Right lobe of liver (tissue), 6 donors: ENCODE measurements around the gene ARHGAP33. TPM values are rescaled to one million over a fixed set of nuclear protein-coding genes. Genes with fewer than 3 reads are reported as not detected.
"Not testable (repeated sequence)": the region's sequence is repeated elsewhere in the genome, so short reads cannot be mapped to it uniquely, and the experiment has no call there.

Source experiments
- ATAC-seq, 4 donors: fragments of 200-7000 bp; cut with Tn5 transposase; one replicate each; pipeline ENCODE4 v1.9.1; 2020; ENCODE audit warnings: mild to moderate bottlenecking in 4 of 4, moderate library complexity in 4 of 4
- DNase-seq, 3 donors: peaks; one replicate each; pipeline ENCODE4 v3.0.0-alpha.2; 2020
- H3K27ac ChIP-seq, 3 donors: fragments of 200-600 bp; one replicate each; pipeline ENCODE4 v1.8.0; 2022
- H3K27me3 ChIP-seq, 2 donors: fragments of 200-600 bp; one replicate each; pipeline ENCODE4 v1.8.0; 2022
- H3K36me3 ChIP-seq, 4 donors: fragments of 200-600 bp; sonication (generic) in 1 of 4; one replicate each; pipeline versions ENCODE4 v1.5.1 to v1.8.0; 2017 to 2022; ENCODE audit warnings: control low read depth in 1 of 4
- H3K4me1 ChIP-seq, 4 donors: fragments of 200-600 bp; sonication (generic) in 1 of 4; one replicate each; pipeline versions ENCODE4 v1.5.1 to v1.8.0; 2017 to 2022; ENCODE audit warnings: control low read depth in 1 of 4
- H3K4me3 ChIP-seq, 3 donors: fragments of 200-600 bp; one replicate each; pipeline ENCODE4 v1.8.0; 2022
- H3K9me3 ChIP-seq, 4 donors: fragments of 200-600 bp; sonication (generic) in 1 of 4; one replicate each; pipeline versions ENCODE4 v1.5.1 to v1.8.0; 2017 to 2022; ENCODE audit warnings: control low read depth in 1 of 4
- POLR2A ChIP-seq: fragments of 450-650 bp; IDR thresholded peaks from one replicate; pipeline ENCODE4 v1.6.1; 2017; ENCODE audit warnings: antibody characterized with exemption, mild to moderate bottlenecking
- WGBS: methylation state at CpG from one replicate; pipeline ENCODE4 v1.1.6; 2018; ENCODE audit warnings: low coverage, low lambda C conversion rate; ENCODE audit not compliant: insufficient coverage; ENCODE audit errors: missing lambda C conversion rate; 5-methylcytosine and 5-hydroxymethylcytosine counted together
- intact Hi-C, 2 donors: fragments of 100-400 bp; cut with DNase I; formaldehyde crosslinking; loops; one replicate each; pipeline versions ENCODE4 v1.11.2 to v1.14.1; 2022
- total RNA-seq, 6 experiments: library from RNA; depleted of rRNA in 2 of 6; stranded (reverse); fragments of >200 nt in 2 of 6; fragmentation: NEBNext Ultra II Directional in 3 of 6; extraction: Animal tissue kit (Norgen Biotek cat#: 25700) in 3 of 6; gene quantifications; one replicate each; pipeline versions ENCODE4 v1.1.0 to v1.2.4, GENCODE V29; 2016 to 2023
- TF ChIP-seq, protein P1 (sequence below), 4 donors: fragments of 200-600 bp in 3 of 4; fragments of 450-650 bp in 1 of 4; IDR thresholded peaks; one replicate each; pipeline versions ENCODE4 v1.5.1 to v1.8.0; 2016 to 2022; ENCODE audit warnings: antibody characterized with exemption in 4 of 4, mild to moderate bottlenecking in 2 of 4
- donor health status: DM: no; HTN: yes; CAD: no.
- donor health status: DM: no; HTN: no; CAD: no.
- donor health status: DM: no; HTN: no; CAD: no.
- donor health status: DM: no; HTN: yes; CAD: no.
- donor health status: DM: no; HTN: yes; CAD: no.

The ARHGAP33 gene
- total RNA-seq, 6 experiments from 2014 or later: 0.37 to 5.2 (median 3.1) TPM

DNA sequence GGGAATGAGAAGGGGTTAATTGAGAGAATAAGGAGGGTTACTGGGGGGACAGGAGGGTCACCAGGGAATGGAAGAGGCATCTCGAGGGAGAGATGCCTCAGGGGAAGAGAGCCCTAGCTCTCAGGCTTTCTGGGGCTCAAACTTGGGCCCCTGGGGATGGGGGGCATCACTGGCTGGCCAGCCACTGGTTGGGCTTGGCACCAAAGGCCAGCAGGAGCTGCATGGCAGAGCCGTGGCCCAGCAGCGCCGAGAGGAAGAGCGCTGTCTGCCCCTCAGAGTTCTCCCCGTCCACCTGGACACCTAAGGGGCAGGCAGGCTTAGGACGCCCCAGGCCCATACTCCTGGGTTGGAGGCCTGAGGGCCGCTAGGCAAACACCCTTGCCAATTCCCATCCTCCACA, 17.5 kb downstream of the ARHGAP33 start:
- ATAC-seq (no peak), DNase-seq (no peak)
- TF ChIP-seq POLR2A: no peak
- TF ChIP-seq, protein P1, sequence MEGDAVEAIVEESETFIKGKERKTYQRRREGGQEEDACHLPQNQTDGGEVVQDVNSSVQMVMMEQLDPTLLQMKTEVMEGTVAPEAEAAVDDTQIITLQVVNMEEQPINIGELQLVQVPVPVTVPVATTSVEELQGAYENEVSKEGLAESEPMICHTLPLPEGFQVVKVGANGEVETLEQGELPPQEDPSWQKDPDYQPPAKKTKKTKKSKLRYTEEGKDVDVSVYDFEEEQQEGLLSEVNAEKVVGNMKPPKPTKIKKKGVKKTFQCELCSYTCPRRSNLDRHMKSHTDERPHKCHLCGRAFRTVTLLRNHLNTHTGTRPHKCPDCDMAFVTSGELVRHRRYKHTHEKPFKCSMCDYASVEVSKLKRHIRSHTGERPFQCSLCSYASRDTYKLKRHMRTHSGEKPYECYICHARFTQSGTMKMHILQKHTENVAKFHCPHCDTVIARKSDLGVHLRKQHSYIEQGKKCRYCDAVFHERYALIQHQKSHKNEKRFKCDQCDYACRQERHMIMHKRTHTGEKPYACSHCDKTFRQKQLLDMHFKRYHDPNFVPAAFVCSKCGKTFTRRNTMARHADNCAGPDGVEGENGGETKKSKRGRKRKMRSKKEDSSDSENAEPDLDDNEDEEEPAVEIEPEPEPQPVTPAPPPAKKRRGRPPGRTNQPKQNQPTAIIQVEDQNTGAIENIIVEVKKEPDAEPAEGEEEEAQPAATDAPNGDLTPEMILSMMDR (IDR thresholded peaks at IDR 0.05): no peak
- no peak overlapping the region for H3K4me3 ChIP-seq
- intact Hi-C loops: no loop called here
- H3K36me3 ChIP-seq: no peaks in the 10 kb centered on the region
- WGBS: 14% methylated on average over 1 of the region's 8 CpGs
- H3K27me3 ChIP-seq: no peaks in the 10 kb centered on the region
- peaks cover 0 to 4% (median 0%) of the 10 kb centered on the region in 4 donors for H3K4me1 ChIP-seq
- no peaks in the 10 kb centered on the region for H3K9me3 ChIP-seq
- no peak overlapping the region for H3K27ac ChIP-seq

DNA sequence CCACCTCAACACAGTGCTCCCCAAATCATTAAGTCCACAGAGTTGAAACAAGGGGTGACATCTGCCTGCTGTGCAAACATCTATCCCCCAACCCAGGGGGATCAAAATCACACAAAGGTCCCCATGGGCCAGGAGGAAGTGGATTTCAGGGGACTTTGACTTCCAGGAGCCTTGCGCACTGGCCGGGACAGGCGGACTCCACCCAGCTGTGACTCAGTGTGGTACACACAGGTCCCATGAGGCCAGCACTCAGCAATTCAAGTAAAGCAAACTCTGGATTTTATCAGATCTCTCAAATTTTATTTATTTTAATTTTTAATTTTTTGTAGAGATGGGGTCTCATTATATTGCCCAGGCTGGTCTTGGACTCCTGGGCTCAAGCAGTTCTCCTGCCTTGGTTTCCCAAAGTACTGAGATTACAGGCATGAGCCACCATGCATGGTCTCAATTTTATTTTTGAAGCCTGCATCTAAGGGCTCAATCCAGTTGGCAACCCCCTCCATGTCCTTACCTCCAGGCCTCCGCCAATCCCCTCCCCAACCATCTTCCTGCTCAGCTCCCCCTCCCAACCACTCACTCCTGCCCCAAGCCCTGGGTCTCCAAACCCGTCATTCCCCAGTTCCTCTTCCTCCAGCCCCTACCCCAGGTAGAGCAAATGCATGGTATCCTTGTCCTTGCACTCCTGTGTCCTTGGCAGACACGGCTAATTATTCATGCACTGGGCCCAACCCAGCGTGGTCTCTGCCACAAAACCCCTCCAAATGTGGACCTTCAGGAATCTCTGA, 18.2 kb downstream of the ARHGAP33 start:
- 79% methylated on average over 5 of the region's 7 CpGs for WGBS
- H3K27me3 ChIP-seq: no peaks in the 10 kb centered on the region
- H3K9me3 ChIP-seq: no peaks in the 10 kb centered on the region
- ATAC-seq: no peak
- no peak overlapping the region for H3K27ac ChIP-seq
- intact Hi-C loops: no loop called here
- H3K36me3 ChIP-seq: no peaks in the 10 kb centered on the region
- H3K4me3 ChIP-seq: no peak overlapping the region
- DNase-seq: no peak
- H3K4me1 ChIP-seq: peaks cover 0 to 4% (median 0%) of the 10 kb centered on the region in 4 donors
- TF ChIP-seq POLR2A: no peak
- TF ChIP-seq, protein P1 (IDR thresholded peaks at IDR 0.05): no peak

DNA sequence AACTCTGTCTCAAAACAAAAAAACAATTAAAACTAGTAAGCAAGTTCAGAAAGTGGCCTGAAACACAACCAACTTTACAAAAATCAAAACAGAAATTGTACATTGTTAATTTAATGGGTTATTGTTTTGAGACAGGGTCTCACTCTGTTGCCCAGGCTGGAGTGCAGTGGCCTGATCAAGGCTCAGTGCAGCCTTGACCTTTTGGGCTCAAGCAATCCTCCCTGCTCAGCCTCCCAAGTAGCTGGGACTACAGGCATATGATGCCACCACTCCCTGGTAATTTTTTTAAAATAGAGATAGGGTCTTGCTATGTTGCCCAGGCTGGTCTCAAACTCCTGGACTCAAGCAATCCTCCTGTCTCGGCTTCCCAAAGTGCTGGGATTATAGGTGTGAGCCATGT, 20.2 kb downstream of the ARHGAP33 start:
- H3K4me3 ChIP-seq, H3K4me1 ChIP-seq, intact Hi-C loops, ATAC-seq, H3K9me3 ChIP-seq, H3K27me3 ChIP-seq, H3K27ac ChIP-seq, H3K36me3 ChIP-seq, DNase-seq: not testable (repeated sequence)
- whole genome bisulfite sequencing: 89% methylated on average over 1 of the region's 1 CpG

DNA sequence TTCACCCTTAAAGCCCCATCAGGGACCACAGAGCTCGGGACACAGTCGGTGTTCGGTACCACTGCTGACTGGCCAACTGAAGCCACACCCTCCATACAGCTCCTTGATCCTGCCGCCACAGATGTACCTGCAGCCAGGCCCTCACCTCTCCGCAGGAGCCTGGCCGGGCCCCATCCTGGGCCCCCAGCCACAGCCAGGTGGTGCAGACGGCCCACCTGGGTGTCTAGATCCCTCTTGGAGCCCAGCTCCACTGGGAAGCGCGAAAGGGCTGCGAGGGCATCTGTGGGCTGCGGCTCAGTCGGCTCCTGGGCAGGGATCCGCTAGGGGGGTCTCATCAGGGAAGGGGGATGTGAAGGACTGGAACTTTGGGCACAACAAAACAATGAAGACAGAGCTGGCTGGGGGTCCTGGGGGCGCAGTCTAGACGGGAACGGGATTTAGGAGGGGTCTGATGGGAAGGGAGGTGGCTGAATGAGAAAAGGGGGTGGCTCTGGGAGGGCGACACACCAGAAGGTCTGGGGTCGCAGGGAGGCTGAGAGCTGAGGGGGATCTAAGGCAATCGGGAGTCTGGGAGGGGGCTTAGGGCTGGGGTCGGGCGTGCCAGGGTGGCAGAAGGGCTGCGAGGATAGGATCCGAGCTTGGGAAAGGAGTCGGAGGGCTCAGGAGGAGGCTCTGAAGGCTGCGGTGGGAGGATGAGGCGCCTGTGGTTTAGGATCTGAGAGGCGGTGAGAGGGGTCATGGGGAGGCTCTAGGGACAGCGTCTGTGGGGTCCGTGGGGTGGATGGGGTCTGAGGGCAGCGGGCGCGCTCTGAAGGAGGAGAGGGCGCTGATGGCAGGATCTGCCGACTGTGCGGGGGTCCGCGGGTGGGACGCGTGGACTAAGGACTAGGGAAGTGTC, 21.5 kb downstream of the ARHGAP33 start:
- no peaks in the 10 kb centered on the region for H3K36me3 ChIP-seq
- DNase-seq: peak in 1 of 3 donors; percentile 45
- TF ChIP-seq POLR2A: no peak
- TF ChIP-seq, protein P1 (IDR thresholded peaks at IDR 0.05): no peak
- no peak overlapping the region for H3K27ac ChIP-seq
- WGBS: 13% methylated on average over 37 of the region's 39 CpGs
- intact Hi-C loops: no loop called here
- no peaks in the 10 kb centered on the region for H3K9me3 ChIP-seq
- H3K4me1 ChIP-seq: no peaks in the 10 kb centered on the region
- peak in 3 of 4 donors; percentile 11 to 42 (median 22) for ATAC-seq
- no peak overlapping the region for H3K4me3 ChIP-seq
- no peaks in the 10 kb centered on the region for H3K27me3 ChIP-seq

DNA sequence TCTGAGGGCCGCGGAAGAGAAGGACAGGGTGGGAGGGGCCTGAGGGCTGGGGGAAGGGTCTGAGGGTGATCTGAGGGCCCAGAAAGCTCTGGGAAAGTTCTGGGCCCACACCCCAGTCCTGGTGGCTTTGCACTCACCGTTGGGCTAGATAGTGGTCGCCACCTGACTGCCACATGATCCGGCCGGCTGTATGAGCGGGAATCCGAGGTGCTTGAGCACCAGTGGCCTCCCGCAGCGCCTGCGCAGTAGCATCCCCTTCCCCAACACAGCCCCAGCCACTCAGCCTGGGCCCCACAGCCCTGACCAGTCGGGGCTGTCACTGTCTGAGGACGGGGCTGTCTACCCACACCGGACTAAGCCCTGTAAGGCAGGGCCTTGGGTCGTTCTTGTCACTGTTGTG, 22.3 kb downstream of the ARHGAP33 start:
- WGBS: 0% methylated on average over 3 of the region's 15 CpGs
- peaks cover 0 to 6% (median 0%) of the 10 kb centered on the region in 4 donors for H3K36me3 ChIP-seq
- DNase-seq: peak; percentile 52 to 77 (median 60)
- H3K9me3 ChIP-seq: no peaks in the 10 kb centered on the region
- no peaks in the 10 kb centered on the region for H3K4me1 ChIP-seq
- ATAC-seq: peak; percentile 77 to 81 (median 79)
- TF ChIP-seq, protein P1 (IDR thresholded peaks at IDR 0.05): no peak
- TF ChIP-seq POLR2A: peak; percentile 22
- intact Hi-C loops: no loop called here
- H3K27me3 ChIP-seq: no peaks in the 10 kb centered on the region
- no peak overlapping the region for H3K4me3 ChIP-seq
- no peak overlapping the region for H3K27ac ChIP-seq
